ENCODE measurements around the gene TTC7B.

DNA sequence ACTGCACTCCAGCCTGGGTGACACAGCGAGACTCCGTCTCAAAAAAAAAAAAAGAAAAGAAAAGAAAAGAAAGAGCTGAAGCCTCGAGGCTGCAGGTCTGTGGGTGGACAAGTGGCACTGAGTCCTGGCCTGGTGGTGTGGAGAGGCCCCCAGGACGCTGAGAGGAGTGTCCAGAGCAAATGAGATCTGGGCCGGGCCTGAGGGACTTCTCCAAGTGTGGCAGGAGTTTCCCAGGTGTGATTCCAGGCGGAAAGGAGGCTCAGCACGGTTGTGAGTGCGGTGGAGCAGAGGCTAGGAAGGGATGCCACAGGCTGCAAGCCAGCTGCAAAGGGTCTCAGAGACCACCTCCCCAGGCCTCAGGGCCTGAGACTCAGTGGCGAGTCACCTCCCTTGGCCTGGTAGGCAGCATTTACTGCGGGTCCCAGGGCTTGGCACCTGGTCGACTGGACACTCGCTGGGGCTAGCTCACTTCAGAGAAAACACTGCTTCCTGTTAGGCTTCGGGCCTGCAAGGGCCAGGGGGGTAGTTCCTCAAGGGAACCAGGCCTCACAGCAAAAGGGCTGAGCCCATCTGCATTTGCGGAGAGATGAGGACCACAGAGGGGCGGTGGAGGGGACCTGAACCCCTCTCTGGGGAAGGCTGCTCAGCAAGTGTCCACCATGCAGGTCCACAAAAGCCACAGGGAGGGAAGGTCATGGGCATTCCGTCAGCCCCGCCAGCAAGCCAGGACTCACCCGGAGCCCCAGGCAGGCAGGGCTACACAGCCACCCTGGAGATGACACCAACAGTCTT is 11.7 kb downstream of the TTC7B start:
- TF ChIP-seq, protein P1, sequence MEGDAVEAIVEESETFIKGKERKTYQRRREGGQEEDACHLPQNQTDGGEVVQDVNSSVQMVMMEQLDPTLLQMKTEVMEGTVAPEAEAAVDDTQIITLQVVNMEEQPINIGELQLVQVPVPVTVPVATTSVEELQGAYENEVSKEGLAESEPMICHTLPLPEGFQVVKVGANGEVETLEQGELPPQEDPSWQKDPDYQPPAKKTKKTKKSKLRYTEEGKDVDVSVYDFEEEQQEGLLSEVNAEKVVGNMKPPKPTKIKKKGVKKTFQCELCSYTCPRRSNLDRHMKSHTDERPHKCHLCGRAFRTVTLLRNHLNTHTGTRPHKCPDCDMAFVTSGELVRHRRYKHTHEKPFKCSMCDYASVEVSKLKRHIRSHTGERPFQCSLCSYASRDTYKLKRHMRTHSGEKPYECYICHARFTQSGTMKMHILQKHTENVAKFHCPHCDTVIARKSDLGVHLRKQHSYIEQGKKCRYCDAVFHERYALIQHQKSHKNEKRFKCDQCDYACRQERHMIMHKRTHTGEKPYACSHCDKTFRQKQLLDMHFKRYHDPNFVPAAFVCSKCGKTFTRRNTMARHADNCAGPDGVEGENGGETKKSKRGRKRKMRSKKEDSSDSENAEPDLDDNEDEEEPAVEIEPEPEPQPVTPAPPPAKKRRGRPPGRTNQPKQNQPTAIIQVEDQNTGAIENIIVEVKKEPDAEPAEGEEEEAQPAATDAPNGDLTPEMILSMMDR (IDR thresholded peaks at IDR 0.05): no peak
- no peak for TF ChIP-seq EZH2 (IDR thresholded peaks at IDR 0.05)

All from neural progenitor cell (in vitro differentiated cells).